NCI-H2196 (cell line): Measurements from ENCODE around the gene ZNF624.
A peak's percentile ranks its signal among the peaks of the same experiment; 100 is the strongest.

ENCODE experiments used
- DNase-seq: peaks from one replicate; lab custom pipeline; 2025; ENCODE audit not compliant: unreplicated experiment; lab: John Stamatoyannopoulos, UW

The ZNF624 gene

DNA sequence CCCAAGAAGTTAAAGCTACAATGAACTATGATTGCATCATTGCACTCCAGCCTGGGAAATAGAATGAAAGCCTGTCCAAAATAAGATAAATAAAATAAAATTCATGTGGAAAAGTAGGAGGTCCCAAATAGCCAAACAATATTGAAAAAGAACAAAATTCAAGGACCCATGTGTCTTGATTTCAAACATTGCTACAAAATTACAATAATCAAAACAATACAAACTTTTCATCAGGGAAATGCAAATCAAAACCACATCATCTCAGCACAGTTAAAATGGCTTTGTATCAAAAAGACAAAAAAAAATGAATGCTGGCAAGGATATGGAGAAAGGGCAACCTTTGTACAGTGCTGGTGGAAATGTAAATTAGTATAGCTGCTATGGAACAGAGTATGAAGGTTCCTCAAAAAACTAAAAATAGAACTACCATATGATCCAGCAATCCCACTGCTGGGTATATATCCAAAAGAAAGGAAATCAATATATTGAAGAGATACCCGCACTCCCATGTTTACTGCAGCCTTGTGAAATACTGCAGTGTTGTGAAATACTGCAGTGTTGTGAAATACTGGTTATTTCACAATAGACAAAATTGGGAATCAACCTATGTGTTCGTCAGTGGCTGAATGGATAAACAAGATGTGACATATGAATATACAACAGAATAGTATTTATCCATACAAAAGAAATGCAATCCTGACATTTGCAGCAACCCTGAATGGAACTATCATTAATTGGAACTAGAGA lies 60.1 kb downstream of the ZNF624 start:
- DNase-seq: no peak

- peak; percentile 77 for DNase-seq
These were observed 64.3 kb downstream of the ZNF624 start for GRCh38 chr17:16589097-16589969.

GRCh38 chr17:16585796-16586195 lies 67.9 kb downstream of the ZNF624 start:
- no peak for DNase-seq

- DNase-seq: peak; percentile 76
These were observed 69.2 kb downstream of the ZNF624 start for GRCh38 chr17:16584273-16584995.

- DNase-seq: no peak
These were observed 69.9 kb downstream of the ZNF624 start for GRCh38 chr17:16583781-16584180.

GRCh38 chr17:16573466-16573865 lies 80.2 kb downstream of the ZNF624 start:
- DNase-seq: no peak
